Stimulated activated CD4-positive, alpha-beta T cell treated with anti-CD3 and anti-CD28 coated beads, Interleukin-1b, Interleukin-23, amount 100 ng/mL, for 24 hours (primary cell): Measurements from ENCODE around the gene USP47.
A peak's percentile ranks its signal among the peaks of the same experiment; 100 is the strongest.

Source experiments
- DNase-seq, 4 experiments: peaks; one replicate each; pipeline ENCODE4 v3.0.0-alpha.2; 2020; ENCODE audit warnings: low read depth in 4 of 4, low spot score in 1 of 4

USP47 gene

GRCh38 chr11:11966354-11966741, 124.6 kb downstream of the USP47 start:
- no peak for DNase-seq

GRCh38 chr11:11966826-11967668, 125.3 kb downstream of the USP47 start:
- DNase-seq: peak; percentile 23 to 65 (median 35)

DNA sequence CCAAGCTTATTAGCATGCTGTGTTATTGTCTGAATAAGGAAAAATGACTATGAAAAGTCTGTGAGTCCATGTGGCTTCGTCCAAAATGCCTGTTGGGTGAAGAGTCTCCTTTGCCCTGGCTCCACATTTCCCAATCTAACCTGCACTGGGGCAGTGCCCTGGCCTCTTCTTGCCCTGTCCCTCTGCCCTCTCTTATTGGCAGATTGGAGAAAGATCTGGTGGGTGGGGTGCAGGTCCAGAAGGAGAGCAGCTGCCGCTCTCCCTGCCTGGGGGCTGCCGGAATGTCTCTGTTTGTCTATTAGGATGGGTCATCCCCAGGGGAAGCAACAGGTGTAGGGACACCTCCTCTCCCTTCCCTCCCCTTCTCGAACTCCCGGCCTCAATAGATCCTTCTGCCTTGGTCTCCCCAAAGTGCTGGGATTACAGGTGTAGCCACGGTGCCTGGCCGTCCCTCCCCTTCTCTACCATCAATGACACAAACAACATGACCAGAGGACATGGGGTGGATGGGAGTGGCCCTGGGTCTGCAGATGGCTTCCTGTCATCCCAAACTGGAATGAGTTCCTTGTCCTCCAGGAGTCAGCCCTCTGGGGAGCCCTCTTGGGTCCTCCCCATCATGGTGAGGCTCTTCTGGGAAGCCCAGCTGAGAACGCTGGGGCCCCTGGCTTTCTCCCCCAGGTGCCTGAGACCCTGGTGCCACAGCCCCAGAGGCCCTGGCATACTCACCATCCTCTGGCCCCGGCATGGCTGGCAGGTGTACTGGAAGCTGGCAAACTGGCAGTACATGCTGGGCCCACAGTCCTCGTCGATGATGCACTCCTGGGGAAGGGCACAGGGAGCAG, 126.1 kb downstream of the USP47 start:
- no peak for DNase-seq

DNA sequence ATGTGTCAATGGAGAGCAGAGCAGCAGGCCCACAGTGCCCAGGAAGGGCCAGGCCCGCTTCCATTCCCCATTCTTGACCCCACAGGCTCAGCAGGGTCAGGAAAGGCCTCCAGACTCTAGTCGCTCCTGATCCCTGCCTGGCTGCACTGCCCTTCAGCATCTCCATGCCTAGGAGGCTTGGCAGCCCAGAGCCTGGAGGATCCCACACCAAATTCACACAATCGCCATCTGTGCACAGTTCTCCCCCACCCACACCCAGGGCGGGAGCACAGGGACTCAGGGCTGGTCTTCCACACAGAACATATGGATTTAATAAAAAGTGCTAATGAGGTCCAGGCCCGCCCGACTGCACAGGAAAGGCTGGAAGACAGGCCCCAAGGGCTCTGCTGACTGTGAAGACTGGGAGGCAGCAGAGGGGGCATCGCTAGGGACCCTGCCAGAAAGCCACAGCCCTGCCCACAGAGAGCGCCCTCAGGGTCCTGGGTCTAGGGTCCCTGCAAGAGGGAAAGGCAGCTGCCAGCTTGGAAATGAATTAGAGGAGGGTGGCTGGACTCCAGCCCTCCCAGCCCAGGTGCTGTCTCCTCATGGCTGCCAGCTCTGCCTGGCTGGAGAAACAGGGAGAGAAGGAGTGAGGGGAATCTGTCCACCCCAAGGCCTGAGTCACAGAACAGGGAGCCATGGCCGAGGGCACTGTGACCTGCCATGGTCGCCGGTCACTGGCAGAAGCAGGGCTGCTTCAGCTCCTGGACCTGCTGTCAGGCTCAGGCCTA, 126.9 kb downstream of the USP47 start:
- DNase-seq: no peak

DNA sequence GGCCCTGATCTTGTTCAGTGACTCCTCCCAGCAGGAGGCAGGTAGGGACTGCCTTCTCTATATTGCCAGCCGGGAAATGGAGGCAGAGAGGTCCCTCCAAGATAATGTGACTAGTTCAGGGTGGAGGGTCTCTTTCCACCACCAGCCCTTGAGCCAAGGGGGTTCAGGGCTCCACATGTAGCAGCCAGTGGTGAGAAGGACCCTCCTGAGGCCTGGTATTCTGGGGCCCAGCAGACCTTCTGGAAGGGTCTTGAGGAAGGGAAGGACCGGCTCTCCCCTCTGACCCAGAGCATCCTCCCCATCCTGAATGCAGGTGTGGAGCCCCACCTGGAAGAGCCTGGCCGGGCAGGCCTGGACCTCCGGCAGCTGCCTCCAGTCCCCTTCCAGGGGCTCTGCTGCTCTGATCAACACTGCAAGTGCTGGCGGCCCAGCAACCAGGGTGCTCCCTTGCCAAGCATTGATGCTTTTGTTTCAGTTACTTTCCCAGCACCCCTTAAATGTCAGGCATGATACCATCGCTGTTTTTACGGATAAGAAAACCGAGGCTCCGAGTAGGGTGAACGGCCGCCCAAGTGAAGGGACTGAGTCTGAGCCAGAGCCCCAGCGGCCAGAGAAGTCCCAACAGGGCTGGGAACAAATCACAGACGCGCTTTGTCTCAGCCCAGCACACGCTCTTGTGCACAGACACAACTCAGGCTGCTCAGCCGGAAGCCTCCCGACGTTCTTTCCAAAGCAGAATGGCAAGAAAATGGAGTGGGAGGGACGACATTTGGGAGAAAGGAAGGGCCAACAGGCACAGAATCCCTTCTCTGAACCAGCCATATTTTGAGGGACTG, 127.8 kb downstream of the USP47 start:
- DNase-seq: no peak

- DNase-seq: no peak
Measured at GRCh38 chr11:11970556-11970955, 128.8 kb downstream of the USP47 start.

- no peak for DNase-seq
Measured at GRCh38 chr11:11971906-11972547, 130.3 kb downstream of the USP47 start.

GRCh38 chr11:11972730-11973341, 131.1 kb downstream of the USP47 start:
- DNase-seq: no peak

DNA sequence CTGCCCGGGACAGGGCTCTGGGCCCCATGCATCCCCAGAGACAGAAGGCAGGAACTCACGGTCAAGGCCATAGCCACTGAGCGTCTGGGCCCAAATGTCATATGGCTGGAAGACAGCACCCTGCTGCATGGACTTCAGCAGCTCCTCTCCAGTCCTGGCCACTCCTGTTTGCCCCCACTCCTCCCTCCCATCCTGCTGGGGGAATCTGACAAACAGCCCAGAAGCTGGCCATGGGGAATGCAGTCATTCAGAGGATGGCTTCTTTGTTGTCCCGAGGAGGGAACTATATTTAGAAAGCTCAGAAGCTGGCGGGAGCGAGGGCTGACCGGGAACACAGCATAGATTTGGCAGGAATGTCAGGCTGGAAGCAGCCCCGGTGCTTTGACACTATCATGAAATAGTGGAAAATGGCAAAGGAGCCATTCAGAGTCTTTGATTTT, 131.6 kb downstream of the USP47 start:
- no peak for DNase-seq

- DNase-seq: no peak
Measured at GRCh38 chr11:11973866-11974265, 132.1 kb downstream of the USP47 start.

DNA sequence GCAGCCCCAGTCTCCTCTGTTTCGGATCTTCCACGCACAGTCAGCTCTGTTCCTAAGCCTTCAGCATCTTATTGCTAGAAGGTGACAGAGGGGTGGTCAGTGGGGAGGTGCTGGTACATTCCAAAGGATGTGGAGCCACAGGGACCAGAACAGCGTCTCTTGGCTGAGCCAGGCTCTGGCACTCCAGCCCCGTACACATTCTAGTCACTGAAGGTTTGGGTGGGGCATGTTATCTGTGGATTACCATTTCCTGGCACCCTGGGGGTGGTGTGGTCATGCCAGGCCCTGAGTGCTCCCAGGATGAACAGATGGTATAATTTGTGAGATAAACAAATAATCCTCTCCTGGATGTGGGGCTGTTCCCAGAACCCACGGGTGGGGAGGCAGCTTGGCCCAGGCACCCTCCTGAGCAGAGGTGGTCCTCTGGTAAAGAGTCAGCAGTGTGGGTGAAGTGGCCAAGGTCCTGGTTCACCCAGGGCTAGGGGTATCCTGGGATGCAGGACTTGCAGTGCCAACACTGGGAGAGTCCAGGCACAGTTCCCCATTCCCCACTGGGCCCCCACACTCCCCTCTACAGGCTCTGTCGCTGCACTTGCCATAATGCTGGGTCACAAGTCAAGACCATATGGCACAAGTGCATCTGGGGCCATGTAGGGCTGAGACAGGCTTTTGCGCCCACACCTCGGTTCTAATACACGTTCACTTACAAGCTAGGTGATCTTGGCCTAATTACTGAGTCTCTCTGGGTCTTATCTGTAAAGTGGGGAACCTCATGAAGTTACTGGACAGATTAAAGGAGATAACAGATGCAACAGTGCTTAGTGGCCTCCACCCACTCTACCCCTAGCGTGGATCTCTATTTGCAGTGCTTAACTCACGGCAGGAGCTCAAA, 133.7 kb downstream of the USP47 start:
- no peak for DNase-seq

DNA sequence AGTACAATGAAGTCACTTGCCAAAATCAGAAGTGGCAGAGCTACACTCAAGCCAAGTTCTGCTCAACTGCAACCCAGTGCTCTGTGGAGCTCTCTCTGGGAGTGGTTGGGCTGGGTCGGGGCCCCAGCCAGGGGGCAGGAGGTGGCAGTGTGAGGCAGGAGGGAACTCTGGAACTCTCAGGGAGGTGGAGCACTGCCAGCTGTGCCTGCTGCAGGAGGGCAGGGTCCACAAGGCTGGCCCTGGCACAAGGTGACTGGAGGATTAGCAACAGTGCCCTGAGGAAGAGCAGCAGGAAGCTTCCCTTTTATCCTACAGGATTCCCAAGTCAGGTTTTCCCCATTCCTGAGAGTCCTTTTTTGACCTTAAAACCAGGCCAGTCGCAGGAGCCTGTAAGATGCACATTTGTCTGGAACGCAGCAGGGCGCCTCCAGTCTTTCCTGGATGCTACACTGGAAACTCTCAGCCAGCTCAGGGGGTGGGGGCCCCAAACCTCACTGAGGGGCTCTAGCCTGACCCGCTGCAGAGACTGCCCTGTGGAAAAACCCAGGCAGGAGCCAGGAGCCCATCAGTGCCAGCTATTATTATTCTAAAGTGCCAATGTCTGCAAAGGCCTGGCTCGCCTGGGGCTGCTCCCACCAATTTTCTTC, 134.8 kb downstream of the USP47 start:
- no peak for DNase-seq

DNA sequence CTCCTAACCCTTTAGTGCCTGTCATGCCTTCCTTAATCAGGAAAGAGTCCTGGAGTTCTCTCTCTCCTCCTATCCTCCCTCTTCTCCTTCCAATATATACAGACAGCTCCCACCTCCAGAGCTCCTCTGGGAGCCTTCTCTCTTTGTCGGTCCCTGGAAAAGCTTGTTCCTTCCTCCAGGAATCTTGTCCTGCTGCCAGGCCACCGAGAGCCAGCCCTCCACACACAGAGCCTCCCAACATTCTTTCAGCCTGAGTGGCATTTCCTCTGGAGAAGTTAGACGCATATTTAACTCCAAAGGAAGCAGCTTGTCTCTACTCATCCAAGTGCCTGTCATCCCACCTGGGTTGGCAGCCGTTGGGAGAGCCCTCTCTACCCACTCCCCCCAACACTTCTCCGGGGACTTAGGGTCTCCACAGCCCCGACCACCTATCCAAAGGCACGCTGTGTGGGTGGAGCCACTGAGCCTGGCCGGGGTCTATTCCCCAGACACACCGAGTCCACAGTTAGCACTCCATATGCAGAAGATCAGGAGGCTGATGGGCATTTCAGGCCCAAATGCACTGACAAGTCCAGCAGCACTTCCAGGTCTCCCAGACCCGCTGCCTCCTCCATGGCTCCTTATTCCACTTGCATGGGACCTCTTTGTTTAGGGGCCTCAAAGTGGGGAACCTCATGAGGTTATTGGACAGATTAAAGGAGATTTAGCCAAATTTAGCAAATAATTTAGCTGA, 135.6 kb downstream of the USP47 start:
- no peak for DNase-seq

- DNase-seq: no peak
Measured at GRCh38 chr11:11978098-11978637, 136.4 kb downstream of the USP47 start.

GRCh38 chr11:11978792-11979487, 137.2 kb downstream of the USP47 start:
- DNase-seq: no peak

- DNase-seq: no peak
Measured at GRCh38 chr11:11979488-11980117, 137.8 kb downstream of the USP47 start.
